ENCODE results near the gene IMPG1.
A peak's percentile ranks its signal among the peaks of the same experiment; 100 is the strongest.
"Not testable (repeated sequence)": the region's sequence is repeated elsewhere in the genome, so short reads cannot be mapped to it uniquely, and the experiment has no call there.

IMPG1 gene

GRCh38 chr6:75952128-75952527 is 120.3 kb downstream of the IMPG1 start:
- no peak for DNase-seq (ENCODE audit: low read depth in 3 of 3)

GRCh38 chr6:75947935-75948334 is 124.5 kb downstream of the IMPG1 start:
- DNase-seq (ENCODE audit: low read depth in 3 of 3) = no peak

- no peak for DNase-seq (ENCODE audit: low read depth in 3 of 3)
Observed at GRCh38 chr6:75946146-75946831, 126.2 kb downstream of the IMPG1 start.

DNA sequence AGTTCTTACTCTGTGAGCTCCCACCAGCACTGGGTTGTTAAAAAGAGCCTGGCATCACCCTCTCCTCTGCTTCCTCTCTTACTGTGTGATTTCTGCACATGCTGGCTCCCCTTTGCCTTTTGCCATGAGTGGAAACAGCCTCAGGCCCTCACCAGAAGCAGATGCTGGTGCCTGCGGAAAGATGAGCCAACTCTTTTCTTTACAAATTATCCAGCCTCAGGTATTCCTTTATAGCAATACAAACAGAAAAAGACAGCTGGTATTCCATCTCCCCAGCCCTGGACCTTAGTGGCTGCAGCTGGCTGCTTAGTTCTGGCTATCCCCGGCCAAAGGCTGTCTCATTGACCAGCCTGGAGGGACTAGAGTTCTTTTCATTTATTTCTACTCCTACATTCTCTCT is 129.1 kb downstream of the IMPG1 start:
- DNase-seq (ENCODE audit: low read depth in 3 of 3) = no peak

- DNase-seq (ENCODE audit: low read depth in 3 of 3) = no peak
Observed at GRCh38 chr6:75941509-75941908, 131.0 kb downstream of the IMPG1 start.

- DNase-seq (ENCODE audit: low read depth in 3 of 3) = no peak
Observed at GRCh38 chr6:75940564-75940963, 131.9 kb downstream of the IMPG1 start.

DNA sequence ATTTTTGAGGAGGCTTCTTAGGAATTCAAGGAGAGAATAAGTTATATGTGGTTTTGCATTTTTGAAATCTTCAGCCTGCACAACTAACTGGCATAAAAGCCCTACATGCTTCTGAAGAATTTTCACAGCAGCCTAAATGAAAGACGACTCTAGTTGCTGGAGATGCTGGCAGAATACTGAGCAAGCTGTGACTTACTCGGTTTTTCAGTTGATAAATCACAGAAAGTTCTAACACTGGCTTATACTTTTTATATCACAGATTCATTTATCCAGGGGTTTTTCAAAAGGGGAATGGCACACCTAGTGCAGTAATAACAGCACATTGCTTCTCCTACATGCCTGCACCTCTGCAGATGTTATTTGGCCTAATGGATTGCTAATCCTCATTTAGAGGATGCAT is 134.6 kb downstream of the IMPG1 start:
- DNase-seq (ENCODE audit: low read depth in 3 of 3) = no peak

DNA sequence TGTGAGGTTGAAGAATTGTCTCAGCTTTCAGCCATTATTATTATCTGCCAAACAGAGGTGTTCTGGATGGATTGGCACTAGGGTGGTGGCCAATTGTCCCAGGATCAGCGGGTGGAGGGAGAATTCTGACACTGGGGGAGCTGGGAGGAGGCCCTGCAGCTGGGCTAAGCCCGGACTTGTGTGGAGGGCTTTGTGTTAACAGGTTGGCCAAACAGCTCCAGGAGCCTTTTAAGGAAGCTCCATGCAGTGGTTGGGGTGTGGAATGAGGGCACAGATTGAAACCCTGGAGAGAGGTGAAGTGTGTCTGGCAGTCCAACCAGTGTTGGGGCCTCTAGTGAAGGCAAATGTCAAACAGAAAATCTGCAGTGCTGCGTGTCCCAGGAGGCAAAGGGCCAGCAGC is 135.8 kb downstream of the IMPG1 start:
- no peak for DNase-seq (ENCODE audit: low read depth in 3 of 3)

DNA sequence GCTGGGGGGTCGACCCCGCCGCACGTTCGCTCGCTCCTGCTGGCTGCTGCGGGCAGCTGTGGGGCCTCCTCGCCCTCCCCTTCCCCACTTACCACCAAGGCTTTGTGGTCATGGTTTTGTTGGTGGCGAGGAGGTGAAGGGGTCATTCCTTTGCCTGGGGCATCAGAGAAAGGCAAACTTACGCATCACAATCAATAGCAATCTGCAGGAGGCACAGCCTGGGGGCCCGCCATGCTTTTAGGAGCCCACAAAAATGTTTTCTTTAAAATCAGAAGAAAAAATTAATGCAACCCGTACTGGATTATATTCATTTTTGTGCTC is 137.0 kb downstream of the IMPG1 start:
- no peak for DNase-seq (ENCODE audit: low read depth in 3 of 3)

DNA sequence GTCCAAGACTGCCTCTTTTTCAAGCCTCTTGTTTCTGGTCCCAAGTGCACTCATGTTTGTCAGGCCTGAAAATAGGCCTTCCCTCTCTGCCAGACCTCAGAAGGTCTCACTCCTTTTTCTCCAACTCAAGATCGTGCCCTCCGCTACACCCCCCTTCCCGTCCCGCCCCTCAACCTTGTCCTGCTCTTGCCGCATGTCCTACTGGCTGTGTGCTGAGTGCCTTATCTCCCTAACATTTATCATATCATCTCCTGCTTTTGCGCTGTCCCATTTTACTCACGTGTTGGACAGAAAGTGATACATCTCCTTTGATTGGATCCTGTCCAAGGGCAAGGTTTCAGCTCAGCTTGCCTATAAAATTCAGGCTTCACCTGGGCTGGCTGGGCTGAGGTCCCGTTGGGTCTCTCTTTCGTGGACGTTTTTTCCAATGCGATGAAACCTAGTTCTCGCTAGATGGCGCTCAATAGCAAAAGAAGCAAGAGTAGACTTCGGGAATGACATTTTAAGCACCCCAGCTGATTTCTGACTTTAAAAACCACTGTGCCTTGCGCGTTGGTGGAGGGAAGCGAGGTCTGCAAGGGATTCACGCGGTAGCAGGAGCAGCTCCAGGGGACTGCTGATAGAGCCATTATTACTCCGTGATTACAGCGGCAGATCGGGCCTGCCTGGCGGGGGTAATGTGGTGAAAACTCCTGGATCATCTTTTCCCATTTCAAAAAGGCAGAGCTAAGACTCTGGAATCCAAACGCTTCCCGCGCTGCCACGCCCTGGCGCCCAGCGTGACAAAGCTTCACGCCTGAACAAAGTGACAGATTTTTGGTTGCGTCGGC is 137.6 kb downstream of the IMPG1 start:
- DNase-seq (ENCODE audit: low read depth in 3 of 3) = peak in 1 of 3 donors; percentile 4

GRCh38 chr6:75933387-75933975 is 139.0 kb downstream of the IMPG1 start:
- no peak for DNase-seq (ENCODE audit: low read depth in 3 of 3)

DNA sequence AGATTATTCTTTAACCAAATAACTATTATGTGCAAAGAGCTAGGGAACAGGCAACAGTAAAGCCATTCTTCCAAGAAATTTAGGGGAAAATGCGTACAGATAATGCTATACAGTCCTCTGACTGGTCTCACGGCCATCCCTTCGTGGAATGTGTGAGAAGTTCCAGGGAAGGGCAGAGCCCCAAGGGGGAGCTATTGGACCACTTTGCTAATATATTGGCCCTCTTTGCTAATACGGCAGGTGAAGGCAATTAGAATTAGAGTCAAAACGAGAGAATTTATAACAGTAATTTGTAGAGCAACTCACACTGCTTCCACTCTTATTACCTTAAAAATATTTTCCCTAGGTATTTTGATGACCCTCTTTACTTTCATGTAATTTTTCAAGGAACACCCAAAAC is 140.4 kb downstream of the IMPG1 start:
- no peak for DNase-seq (ENCODE audit: low read depth in 3 of 3)

DNA sequence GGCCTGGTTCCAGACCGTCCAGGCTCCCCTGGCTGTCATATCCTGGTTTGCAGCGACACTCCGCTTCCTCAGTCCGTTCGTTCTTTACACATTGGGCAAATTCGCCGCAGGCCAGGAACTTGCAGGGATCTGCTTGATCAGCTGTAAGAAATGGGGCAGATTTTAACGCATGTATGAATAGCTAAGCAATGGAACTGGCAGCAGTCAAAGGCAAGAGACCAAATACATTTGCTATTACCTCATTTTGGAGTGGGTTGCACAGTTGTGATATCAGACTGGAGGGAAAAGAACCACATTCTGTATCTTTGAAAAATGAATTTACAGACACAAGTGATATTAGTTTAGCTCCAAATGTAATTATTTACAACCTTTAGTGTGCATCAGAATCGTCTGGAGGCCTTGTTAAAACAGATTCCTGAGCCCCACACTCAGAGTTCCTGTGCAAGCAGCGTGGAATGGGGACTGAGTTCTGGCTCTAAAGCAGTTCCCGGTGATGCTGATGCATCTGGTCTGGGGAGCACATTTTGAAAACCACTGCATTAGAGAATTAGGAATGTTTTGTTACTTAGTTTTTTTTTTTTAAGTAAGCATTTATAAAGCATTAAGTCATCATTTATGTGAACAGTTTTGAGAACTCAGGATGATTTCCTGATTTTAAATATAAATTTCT is 141.3 kb downstream of the IMPG1 start:
- no peak for DNase-seq (ENCODE audit: low read depth in 3 of 3)

DNA sequence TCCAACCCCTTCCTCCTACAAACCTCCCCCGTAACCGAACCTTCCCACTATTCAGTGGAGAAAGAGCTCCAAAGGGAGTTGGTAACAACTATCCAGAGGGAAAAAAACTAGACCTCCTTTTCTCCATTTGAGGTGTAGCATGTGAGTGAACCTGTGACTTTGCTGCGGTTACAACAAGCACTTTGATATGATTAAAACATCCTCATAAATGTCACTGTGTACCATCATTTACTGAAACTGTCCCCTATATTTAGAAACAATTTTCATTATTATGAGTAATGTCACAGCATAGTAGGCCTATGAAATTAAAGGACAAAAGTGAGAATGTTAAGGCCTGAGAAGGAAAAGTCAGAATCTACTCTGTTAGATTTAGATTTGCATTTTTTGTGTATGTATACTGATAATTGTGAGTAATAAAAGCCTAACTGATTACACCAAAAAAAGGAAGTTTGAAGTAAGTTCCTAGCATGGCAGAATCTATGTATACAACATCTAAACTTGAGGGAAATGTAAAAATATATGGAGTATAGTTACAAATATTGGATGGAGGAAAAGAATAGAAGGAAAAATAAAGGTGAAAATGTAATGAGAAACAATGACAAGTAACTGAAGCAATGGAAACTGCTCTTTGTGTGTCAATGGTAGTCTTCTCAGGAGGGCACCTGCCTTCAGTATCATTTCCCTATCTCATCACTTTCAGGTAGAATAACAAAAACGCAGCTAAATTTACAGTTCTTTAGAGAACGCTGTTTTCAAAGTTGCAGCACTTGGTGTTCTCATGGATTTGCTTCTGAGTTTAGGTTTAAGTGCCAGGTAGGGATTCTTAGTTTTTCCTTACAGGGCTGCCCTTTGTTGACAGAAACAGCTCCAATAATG is 145.9 kb downstream of the IMPG1 start:
- no peak for DNase-seq (ENCODE audit: low read depth in 3 of 3)

- no peak for DNase-seq (ENCODE audit: low read depth in 3 of 3)
Observed at GRCh38 chr6:75922226-75922625, 150.2 kb downstream of the IMPG1 start.

GRCh38 chr6:75913040-75913439 is 159.4 kb downstream of the IMPG1 start:
- DNase-seq (ENCODE audit: low read depth in 3 of 3) = no peak

DNA sequence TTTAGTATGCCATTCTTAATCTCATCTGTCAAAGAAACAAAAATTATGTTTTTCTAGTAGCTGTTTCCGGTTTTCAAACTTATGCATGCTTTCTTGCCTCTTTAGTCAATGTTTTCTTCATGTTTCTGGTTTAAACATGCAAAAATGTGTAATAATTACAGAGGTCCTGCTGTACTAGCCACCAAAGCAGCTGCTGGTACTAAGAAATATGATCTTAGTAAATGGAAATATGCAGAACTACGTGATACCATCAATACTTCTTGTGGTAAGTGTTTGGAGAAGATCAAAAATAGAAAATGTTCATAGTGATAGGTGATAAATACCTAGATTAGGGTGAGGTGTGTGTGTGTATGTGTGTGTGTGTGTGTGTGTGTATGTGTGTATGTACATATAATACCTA is 165.0 kb downstream of the IMPG1 start:
- no peak for DNase-seq (ENCODE audit: low read depth in 3 of 3)

- DNase-seq (ENCODE audit: low read depth in 3 of 3) = no peak
Observed at GRCh38 chr6:75906871-75907270, 165.6 kb downstream of the IMPG1 start.

GRCh38 chr6:75905129-75905528 is 167.3 kb downstream of the IMPG1 start:
- DNase-seq (ENCODE audit: low read depth in 3 of 3) = not testable (repeated sequence)

- DNase-seq (ENCODE audit: low read depth in 3 of 3) = not testable (repeated sequence)
Observed at GRCh38 chr6:75900216-75900615, 172.2 kb downstream of the IMPG1 start.

- no peak for DNase-seq (ENCODE audit: low read depth in 3 of 3)
Observed at GRCh38 chr6:75896526-75896925, 175.9 kb downstream of the IMPG1 start.

- no peak for DNase-seq (ENCODE audit: low read depth in 3 of 3)
Observed at GRCh38 chr6:75893776-75894152, 178.7 kb downstream of the IMPG1 start.

Measured in stimulated activated CD4-positive, alpha-beta T cell treated with anti-CD3 and anti-CD28 coated beads, TNF-alpha, amount 100 ng/mL, for 48 hours (primary cell).